ENCODE measurements around the gene BMP6.

- TF ChIP-seq EZH2phosphoT487 (IDR thresholded peaks at IDR 0.05; ENCODE audit: borderline replicate concordance, low read depth, low read length) (no peak), CTCF (conservative IDR thresholded peaks at IDR 0.05; ENCODE audit: low read length) (no peak)
Observed at GRCh38 chr6:7901056-7901455, 175.2 kb downstream of the BMP6 start.

Measured in OCI-LY7 (cell line).